ENCODE measurements around the gene CSNK1E.
A peak's percentile ranks its signal among the peaks of the same experiment; 100 is the strongest.

The CSNK1E gene

GRCh38 chr22:38298312-38299005, 18.8 kb downstream of the CSNK1E start:
- no peak for DNase-seq (ENCODE audit: extremely low read depth, insufficient read length)
- Histone ChIP-seq H3K27me3 (replicated peaks; ENCODE audit: control insufficient read depth, insufficient read depth, low read length) (no peaks in the 10 kb centered on the region), H3K36me3 (ENCODE audit: control insufficient read depth, insufficient read depth, low read length) (peaks cover 60% of the 10 kb centered on the region), H3K4me3 (replicated peaks; ENCODE audit: low read depth, low read length) (no peak overlapping the region)
- TF ChIP-seq, protein P1, sequence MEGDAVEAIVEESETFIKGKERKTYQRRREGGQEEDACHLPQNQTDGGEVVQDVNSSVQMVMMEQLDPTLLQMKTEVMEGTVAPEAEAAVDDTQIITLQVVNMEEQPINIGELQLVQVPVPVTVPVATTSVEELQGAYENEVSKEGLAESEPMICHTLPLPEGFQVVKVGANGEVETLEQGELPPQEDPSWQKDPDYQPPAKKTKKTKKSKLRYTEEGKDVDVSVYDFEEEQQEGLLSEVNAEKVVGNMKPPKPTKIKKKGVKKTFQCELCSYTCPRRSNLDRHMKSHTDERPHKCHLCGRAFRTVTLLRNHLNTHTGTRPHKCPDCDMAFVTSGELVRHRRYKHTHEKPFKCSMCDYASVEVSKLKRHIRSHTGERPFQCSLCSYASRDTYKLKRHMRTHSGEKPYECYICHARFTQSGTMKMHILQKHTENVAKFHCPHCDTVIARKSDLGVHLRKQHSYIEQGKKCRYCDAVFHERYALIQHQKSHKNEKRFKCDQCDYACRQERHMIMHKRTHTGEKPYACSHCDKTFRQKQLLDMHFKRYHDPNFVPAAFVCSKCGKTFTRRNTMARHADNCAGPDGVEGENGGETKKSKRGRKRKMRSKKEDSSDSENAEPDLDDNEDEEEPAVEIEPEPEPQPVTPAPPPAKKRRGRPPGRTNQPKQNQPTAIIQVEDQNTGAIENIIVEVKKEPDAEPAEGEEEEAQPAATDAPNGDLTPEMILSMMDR (IDR thresholded peaks at IDR 0.05; ENCODE audit: insufficient read depth, low read length, poor library complexity, severe bottlenecking), result peak; percentile 66

DNA sequence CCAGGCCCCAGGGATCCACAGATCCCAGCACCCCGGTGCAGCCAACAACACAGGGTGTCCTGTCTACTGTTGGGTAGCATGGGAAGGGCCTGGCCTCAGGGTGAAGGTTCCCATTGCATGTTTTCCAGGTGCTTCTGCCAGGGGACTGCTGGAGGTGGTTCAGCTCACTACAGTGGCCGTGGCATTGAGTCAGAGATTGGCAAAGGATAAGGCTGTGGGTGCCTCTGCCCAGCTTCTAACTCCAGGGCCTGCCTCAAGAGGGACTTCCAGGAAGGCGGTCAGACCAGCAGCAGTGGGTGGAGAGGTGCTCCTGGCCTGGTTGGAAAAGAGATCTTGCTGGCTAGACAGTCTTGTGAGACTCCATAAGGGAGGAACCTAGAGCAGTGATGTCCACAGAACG, 20.9 kb downstream of the CSNK1E start:
- peaks cover 58% of the 10 kb centered on the region for H3K36me3 ChIP-seq (ENCODE audit: control insufficient read depth, insufficient read depth, low read length)
- no peaks in the 10 kb centered on the region for H3K27me3 ChIP-seq (replicated peaks; ENCODE audit: control insufficient read depth, insufficient read depth, low read length)
- TF ChIP-seq, protein P1 (IDR thresholded peaks at IDR 0.05; ENCODE audit: insufficient read depth, low read length, poor library complexity, severe bottlenecking), result no peak
- no peak for DNase-seq (ENCODE audit: extremely low read depth, insufficient read length)
- H3K4me3 ChIP-seq (replicated peaks; ENCODE audit: low read depth, low read length), result no peak overlapping the region

- Histone ChIP-seq H3K27me3 (replicated peaks; ENCODE audit: control insufficient read depth, insufficient read depth, low read length) (no peaks in the 10 kb centered on the region), H3K36me3 (ENCODE audit: control insufficient read depth, insufficient read depth, low read length) (peaks cover 62% of the 10 kb centered on the region), H3K4me3 (replicated peaks; ENCODE audit: low read depth, low read length) (no peak overlapping the region)
- no peak for DNase-seq (ENCODE audit: extremely low read depth, insufficient read length)
- TF ChIP-seq, protein P1 (IDR thresholded peaks at IDR 0.05; ENCODE audit: insufficient read depth, low read length, poor library complexity, severe bottlenecking), result no peak
These were observed 21.4 kb downstream of the CSNK1E start for GRCh38 chr22:38295863-38296262.

DNA sequence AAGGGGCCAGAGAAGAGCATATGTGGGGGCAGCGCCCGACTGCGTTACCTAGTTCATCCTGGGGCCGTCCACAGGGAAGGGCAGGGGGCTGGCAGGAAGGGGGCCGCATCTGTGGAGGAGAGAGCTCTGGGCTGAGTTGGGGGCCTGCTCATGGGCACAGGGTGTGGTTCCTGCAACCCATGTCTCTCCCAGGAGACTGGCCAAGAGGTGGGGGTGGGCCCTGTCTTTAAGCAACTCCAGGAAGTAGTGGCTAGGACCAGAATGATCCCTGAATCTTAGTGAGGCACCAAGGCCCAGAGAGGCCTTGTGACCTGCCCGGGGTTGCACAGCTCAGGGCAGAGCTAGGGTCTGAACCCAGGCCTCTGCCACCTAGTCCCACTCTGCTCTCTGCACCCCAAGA, 21.9 kb downstream of the CSNK1E start:
- Histone ChIP-seq H3K36me3 (ENCODE audit: control insufficient read depth, insufficient read depth, low read length) (peaks cover 61% of the 10 kb centered on the region), H3K4me3 (replicated peaks; ENCODE audit: low read depth, low read length) (no peak overlapping the region)
- TF ChIP-seq, protein P1 (IDR thresholded peaks at IDR 0.05; ENCODE audit: insufficient read depth, low read length, poor library complexity, severe bottlenecking), result no peak

GRCh38 chr22:38294193-38294592, 23.0 kb downstream of the CSNK1E start:
- H3K36me3 ChIP-seq (ENCODE audit: control insufficient read depth, insufficient read depth, low read length), result peaks cover 52% of the 10 kb centered on the region
- TF ChIP-seq, protein P1 (IDR thresholded peaks at IDR 0.05; ENCODE audit: insufficient read depth, low read length, poor library complexity, severe bottlenecking), result no peak
- no peaks in the 10 kb centered on the region for H3K27me3 ChIP-seq (replicated peaks; ENCODE audit: control insufficient read depth, insufficient read depth, low read length)
- DNase-seq (ENCODE audit: extremely low read depth, insufficient read length), result no peak
- no peak overlapping the region for H3K4me3 ChIP-seq (replicated peaks; ENCODE audit: low read depth, low read length)

More for the DNA sequence above, 21.9 kb downstream of the CSNK1E start:
- DNase-seq (ENCODE audit: extremely low read depth, insufficient read length), result no peak
- H3K27me3 ChIP-seq (replicated peaks; ENCODE audit: control insufficient read depth, insufficient read depth, low read length), result no peaks in the 10 kb centered on the region
